GDM1 (cell line): ENCODE measurements around the gene PLEKHG1.
A peak's percentile ranks its signal among the peaks of the same experiment; 100 is the strongest.

ENCODE experiments used
- DNase-seq: peaks from one replicate; lab custom pipeline; 2025; lab: John Stamatoyannopoulos, UW

PLEKHG1 gene

GRCh38 chr6:150599199-150600009 is at the start of gene PLEKHG1:
TSS of gene PLEKHG1 (plus strand) at chr6:150599885. CDS start at chr6:150733682, 133,797 bp downstream.
- peak; percentile 6 for DNase-seq

- no peak for DNase-seq
Observed at GRCh38 chr6:150550244-150550643, 49.4 kb upstream of the PLEKHG1 start.

GRCh38 chr6:150557043-150557599 is 42.6 kb upstream of the PLEKHG1 start:
- DNase-seq, result no peak

- DNase-seq, result no peak
Observed at GRCh38 chr6:150560004-150560883, 39.4 kb upstream of the PLEKHG1 start.

- no peak for DNase-seq
Observed at GRCh38 chr6:150560884-150561219, 38.8 kb upstream of the PLEKHG1 start.

- DNase-seq, result no peak
Observed at GRCh38 chr6:150565945-150566344, 33.7 kb upstream of the PLEKHG1 start.

- no peak for DNase-seq
Observed at GRCh38 chr6:150566486-150566885, 33.2 kb upstream of the PLEKHG1 start.

- DNase-seq, result no peak
Observed at GRCh38 chr6:150567380-150567779, 32.3 kb upstream of the PLEKHG1 start.

GRCh38 chr6:150567823-150568383 is 31.8 kb upstream of the PLEKHG1 start:
- no peak for DNase-seq

- no peak for DNase-seq
Observed at GRCh38 chr6:150568560-150568959, 31.1 kb upstream of the PLEKHG1 start.

- no peak for DNase-seq
Observed at GRCh38 chr6:150569161-150569560, 30.5 kb upstream of the PLEKHG1 start.

- no peak for DNase-seq
Observed at GRCh38 chr6:150573041-150573681, 26.5 kb upstream of the PLEKHG1 start.

- no peak for DNase-seq
Observed at GRCh38 chr6:150575836-150576235, 23.8 kb upstream of the PLEKHG1 start.

GRCh38 chr6:150576651-150577226 is 22.9 kb upstream of the PLEKHG1 start:
- DNase-seq, result no peak

- no peak for DNase-seq
Observed at GRCh38 chr6:150579611-150580010, 20.1 kb upstream of the PLEKHG1 start.

GRCh38 chr6:150580489-150580888 is 19.2 kb upstream of the PLEKHG1 start:
- no peak for DNase-seq

- no peak for DNase-seq
Observed at GRCh38 chr6:150584065-150584464, 15.6 kb upstream of the PLEKHG1 start.

- no peak for DNase-seq
Observed at GRCh38 chr6:150584596-150584995, 15.1 kb upstream of the PLEKHG1 start.

GRCh38 chr6:150586850-150587359 is 12.8 kb upstream of the PLEKHG1 start:
- DNase-seq, result no peak

- no peak for DNase-seq
Observed at GRCh38 chr6:150587637-150588036, 12.0 kb upstream of the PLEKHG1 start.

GRCh38 chr6:150588888-150589499 is 10.7 kb upstream of the PLEKHG1 start:
- DNase-seq, result no peak
